Activated T-helper 1 cell treated with anti-CD3 and anti-CD28 coated beads, Interleukin-12 subunit alpha, Interleukin-12 subunit beta, Interleukin-2, Interleukin-4 antibody, amounts not matched to agents 30 ng/mL and 10 ng/mL and 1 ng/mL, durations not matched to agents 14 hours and 24 hours and 36 hours (primary cell): Measurements from ENCODE around the gene MCM10. TPM values are rescaled to one million over a fixed set of nuclear protein-coding genes. Genes with fewer than 3 reads are reported as not detected.
"Not testable (repeated sequence)": the region's sequence is repeated elsewhere in the genome, so short reads cannot be mapped to it uniquely, and the experiment has no call there.

Experiments
- DNase-seq: peaks from one replicate; pipeline ENCODE4 v3.0.0; 2021; ENCODE audit warnings: low spot score
- H3K27ac Mint-ChIP-seq: one replicate; pipeline ENCODE4 v1.8.0; 2021; ENCODE audit warnings: mild to moderate bottlenecking, mixed read lengths
- H3K27me3 Mint-ChIP-seq: one replicate; pipeline ENCODE4 v1.8.0; 2022; ENCODE audit warnings: mild to moderate bottlenecking, moderate library complexity, mixed read lengths; ENCODE audit not compliant: insufficient read depth
- H3K36me3 Mint-ChIP-seq: one replicate; pipeline ENCODE4 v1.8.0; 2021; ENCODE audit warnings: low read depth, mixed read lengths
- H3K4me1 Mint-ChIP-seq: one replicate; pipeline ENCODE4 v1.8.0; 2021; ENCODE audit warnings: low read depth, mixed read lengths
- H3K4me3 Mint-ChIP-seq: one replicate; pipeline ENCODE4 v1.8.0; 2021; ENCODE audit warnings: mild to moderate bottlenecking, moderate library complexity, mixed read lengths
- H3K9me3 Mint-ChIP-seq: one replicate; pipeline ENCODE4 v1.8.0; 2021; ENCODE audit warnings: mixed read lengths
- intact Hi-C: fragments of 100-400 bp; cut with micrococcal nuclease; formaldehyde crosslinking; loops from one replicate; pipeline ENCODE4 v1.15.1; 2024
- total RNA-seq: library from RNA; stranded (reverse); gene quantifications from 2 replicates; pipeline ENCODE4 v1.2.3, GENCODE V29; 2022

Gene MCM10
- total RNA-seq, 1 donor from 2014 or later = 106 TPM

DNA sequence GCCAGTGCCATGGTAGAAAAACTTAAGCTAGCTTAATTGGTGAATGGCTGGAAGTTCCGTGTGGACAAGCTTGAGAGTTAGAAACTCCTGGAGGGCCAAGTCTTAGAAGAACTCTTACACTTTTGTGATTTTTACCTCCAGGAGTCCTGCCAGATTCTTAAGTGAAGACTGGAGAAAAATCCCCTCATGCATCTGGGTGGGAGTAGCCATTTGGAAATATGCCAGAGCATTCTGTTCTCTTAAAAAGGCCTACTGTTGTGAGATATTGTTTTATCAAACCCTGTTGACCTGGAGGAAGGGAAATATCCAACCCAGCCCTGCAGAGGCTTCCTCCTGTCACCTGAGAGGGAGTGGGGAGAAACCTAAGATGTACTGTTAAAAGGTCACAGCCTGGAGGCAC is 17.6 kb upstream of the MCM10 start:
- Mint-ChIP-seq H3K4me3 (no peak overlapping the region), H3K27ac (no peak overlapping the region), H3K4me1 (no peaks in the 10 kb centered on the region), H3K9me3 (peaks cover 18% of the 10 kb centered on the region), H3K27me3 (no peaks in the 10 kb centered on the region), H3K36me3 (peaks cover 36% of the 10 kb centered on the region)
- no peak for DNase-seq
- intact Hi-C loops = no loop called here

- Mint-ChIP-seq H3K27me3 (no peaks in the 10 kb centered on the region), H3K9me3 (peaks cover 18% of the 10 kb centered on the region), H3K36me3 (peaks cover 33% of the 10 kb centered on the region), H3K27ac (no peak overlapping the region), H3K4me1 (no peaks in the 10 kb centered on the region), H3K4me3 (no peak overlapping the region)
- no peak for DNase-seq
- intact Hi-C loops = no loop called here
These were observed 16.5 kb upstream of the MCM10 start for GRCh38 chr10:13144814-13145213.

- Mint-ChIP-seq H3K36me3 (peaks cover 23% of the 10 kb centered on the region), H3K4me3 (no peak overlapping the region), H3K9me3 (peaks cover 18% of the 10 kb centered on the region), H3K27me3 (peaks cover 3% of the 10 kb centered on the region), H3K4me1 (no peaks in the 10 kb centered on the region), H3K27ac (no peak overlapping the region)
- DNase-seq = no peak
- intact Hi-C loops = no loop called here
These were observed 15.0 kb upstream of the MCM10 start for GRCh38 chr10:13146379-13146778.

GRCh38 chr10:13147161-13147560 is 14.2 kb upstream of the MCM10 start:
- Mint-ChIP-seq H3K27ac (no peak overlapping the region), H3K4me3 (no peak overlapping the region), H3K27me3 (peaks cover 3% of the 10 kb centered on the region), H3K36me3 (peaks cover 22% of the 10 kb centered on the region), H3K4me1 (no peaks in the 10 kb centered on the region), H3K9me3 (peaks cover 18% of the 10 kb centered on the region)
- intact Hi-C loops = no loop called here
- DNase-seq = no peak

GRCh38 chr10:13152296-13152695 is 9.1 kb upstream of the MCM10 start:
- intact Hi-C loops = no loop called here
- peaks cover 3% of the 10 kb centered on the region for H3K27me3 Mint-ChIP-seq
- H3K36me3 Mint-ChIP-seq = peaks cover 3% of the 10 kb centered on the region
- peaks cover 9% of the 10 kb centered on the region for H3K9me3 Mint-ChIP-seq
- peaks cover 9% of the 10 kb centered on the region for H3K4me1 Mint-ChIP-seq
- no peak for DNase-seq
- no peak overlapping the region for H3K4me3 Mint-ChIP-seq
- H3K27ac Mint-ChIP-seq = no peak overlapping the region

DNA sequence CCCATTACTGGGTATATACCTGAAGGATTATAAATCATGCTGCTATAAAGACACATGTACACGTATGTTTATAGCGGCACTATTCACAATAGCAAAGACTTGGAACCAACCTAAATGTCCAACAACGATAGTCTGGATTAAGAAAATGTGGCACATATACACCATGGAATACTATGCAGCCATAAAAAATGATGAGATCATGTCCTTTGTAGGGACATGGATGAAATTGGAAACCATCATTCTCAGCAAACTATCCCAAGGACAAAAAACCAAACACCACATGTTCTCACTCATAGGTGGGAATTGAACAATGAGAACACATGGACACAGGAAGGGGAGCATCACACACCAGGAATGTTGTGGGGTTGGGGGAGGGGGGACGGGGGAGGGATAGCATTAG is 5.5 kb upstream of the MCM10 start:
- H3K4me3 Mint-ChIP-seq = not testable (repeated sequence)

DNA sequence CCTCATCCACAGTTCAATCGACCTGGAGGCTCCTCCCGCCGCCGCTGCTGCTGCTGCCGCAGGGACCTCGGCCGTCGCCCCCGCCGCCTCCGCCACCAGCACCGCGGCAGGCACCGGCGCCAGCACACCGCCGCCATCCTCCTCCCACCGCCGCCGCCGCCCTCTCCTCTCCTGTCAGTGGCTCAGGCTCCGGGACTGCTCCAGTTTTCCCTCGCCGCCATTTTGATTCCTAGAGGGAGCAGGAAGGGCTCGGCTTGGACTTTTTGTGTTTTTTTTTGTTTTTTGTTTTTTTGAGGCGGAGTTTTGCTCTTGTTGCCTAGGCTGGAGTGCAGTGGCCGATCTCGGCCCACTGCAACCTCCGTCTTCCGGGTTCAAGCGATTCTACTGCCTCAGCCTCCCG is 3.0 kb upstream of the MCM10 start:
- Mint-ChIP-seq H3K27ac (peak overlapping the region; percentile 74), H3K9me3 (peaks cover 9% of the 10 kb centered on the region)
- peak; percentile 20 for DNase-seq

More for the DNA sequence above, 5.5 kb upstream of the MCM10 start:
- H3K27ac Mint-ChIP-seq, intact Hi-C loops, H3K9me3 Mint-ChIP-seq, DNase-seq, H3K36me3 Mint-ChIP-seq, H3K27me3 Mint-ChIP-seq: not testable (repeated sequence)
- peaks cover 32% of the 10 kb centered on the region for H3K4me1 Mint-ChIP-seq

GRCh38 chr10:13161857-13162271 is 506 bp downstream of the MCM10 start:
- H3K9me3 Mint-ChIP-seq = peaks cover 4% of the 10 kb centered on the region
- H3K27me3 Mint-ChIP-seq = no peaks in the 10 kb centered on the region
- peaks cover 52% of the 10 kb centered on the region for H3K4me1 Mint-ChIP-seq
- intact Hi-C loops = loop anchor here (1.0 to 5.0 kb wide), 8 partner anchors 62 to 1120 kb away; partner anchors contain the start of genes DHTKD1, OPTN, SEPHS1 and UPF2
- H3K36me3 Mint-ChIP-seq = peaks cover 15% of the 10 kb centered on the region
- H3K27ac Mint-ChIP-seq = peak overlapping the region; percentile 49
- peak overlapping the region; percentile 93 for H3K4me3 Mint-ChIP-seq
- no peak for DNase-seq

More for the DNA sequence above, 3.0 kb upstream of the MCM10 start:
- Mint-ChIP-seq H3K4me3 (peak overlapping the region; percentile 81), H3K27me3 (no peaks in the 10 kb centered on the region), H3K4me1 (peaks cover 48% of the 10 kb centered on the region), H3K36me3 (peaks cover 10% of the 10 kb centered on the region)
- intact Hi-C loops = no loop called here

GRCh38 chr10:13163859-13164258 is 2.5 kb downstream of the MCM10 start:
- DNase-seq = no peak
- H3K4me1 Mint-ChIP-seq = peaks cover 41% of the 10 kb centered on the region
- no peak overlapping the region for H3K4me3 Mint-ChIP-seq
- intact Hi-C loops = loop anchor here (5.0 kb wide), 2 partner anchors 1042 to 1122 kb away; partner anchors contain the start of gene UPF2
- H3K27ac Mint-ChIP-seq = no peak overlapping the region
- H3K36me3 Mint-ChIP-seq = peaks cover 24% of the 10 kb centered on the region
- no peaks in the 10 kb centered on the region for H3K27me3 Mint-ChIP-seq
- H3K9me3 Mint-ChIP-seq = no peaks in the 10 kb centered on the region

GRCh38 chr10:13165177-13165576 is 3.8 kb downstream of the MCM10 start:
- Mint-ChIP-seq H3K27ac (no peak overlapping the region), H3K9me3 (no peaks in the 10 kb centered on the region), H3K27me3 (no peaks in the 10 kb centered on the region), H3K36me3 (peaks cover 29% of the 10 kb centered on the region), H3K4me3 (no peak overlapping the region), H3K4me1 (peaks cover 31% of the 10 kb centered on the region)
- intact Hi-C loops = no loop called here
- no peak for DNase-seq

DNA sequence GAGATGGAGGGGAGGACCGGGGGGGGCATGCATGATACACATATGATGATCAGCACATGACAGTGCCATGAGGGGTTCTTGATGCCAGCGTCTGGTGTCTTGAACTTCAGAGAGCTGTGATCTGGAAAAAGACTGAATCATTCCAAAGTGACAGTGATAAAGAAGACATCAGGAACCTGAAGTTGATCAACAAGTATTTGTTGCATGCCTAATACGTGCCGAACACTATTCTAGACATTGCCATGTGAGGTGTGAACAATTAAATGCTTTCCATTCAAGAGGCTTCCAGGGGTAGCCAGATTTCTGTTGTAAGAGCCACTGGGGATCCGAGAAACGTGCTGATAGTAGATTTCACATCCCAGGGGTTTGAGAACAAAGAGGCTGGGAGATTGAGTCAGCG is 6.2 kb downstream of the MCM10 start:
- Mint-ChIP-seq H3K4me3 (no peak overlapping the region), H3K27me3 (no peaks in the 10 kb centered on the region), H3K4me1 (peaks cover 12% of the 10 kb centered on the region), H3K9me3 (no peaks in the 10 kb centered on the region), H3K27ac (no peak overlapping the region), H3K36me3 (peaks cover 34% of the 10 kb centered on the region)
- intact Hi-C loops = no loop called here
- DNase-seq = no peak

- H3K36me3 Mint-ChIP-seq = peaks cover 45% of the 10 kb centered on the region
- peaks cover 5% of the 10 kb centered on the region for H3K4me1 Mint-ChIP-seq
- H3K27ac Mint-ChIP-seq = no peak overlapping the region
- no peaks in the 10 kb centered on the region for H3K9me3 Mint-ChIP-seq
- DNase-seq = no peak
- no peak overlapping the region for H3K4me3 Mint-ChIP-seq
- H3K27me3 Mint-ChIP-seq = no peaks in the 10 kb centered on the region
- intact Hi-C loops = no loop called here
These were observed 7.4 kb downstream of the MCM10 start for GRCh38 chr10:13168781-13169180.

DNA sequence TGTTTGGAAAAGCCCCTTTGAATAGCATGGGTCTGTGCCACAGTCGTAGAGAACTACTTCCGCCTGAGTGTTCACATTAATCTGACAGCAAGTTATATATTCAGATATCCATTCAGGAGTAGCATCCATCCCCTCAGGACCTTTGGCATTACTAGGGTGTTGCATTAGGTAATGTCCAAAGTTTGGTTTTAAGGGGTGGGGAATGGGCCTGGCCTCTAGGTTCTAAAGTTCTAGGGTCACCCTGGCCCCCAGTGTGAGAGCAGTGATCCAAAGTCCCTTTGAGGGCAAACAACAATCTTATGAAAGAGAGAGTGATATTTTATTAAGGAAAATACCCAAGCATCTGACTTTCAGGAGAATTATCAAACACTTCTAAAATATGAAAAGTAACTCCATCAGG is 12.3 kb downstream of the MCM10 start:
- no peaks in the 10 kb centered on the region for H3K9me3 Mint-ChIP-seq
- H3K36me3 Mint-ChIP-seq = peaks cover 56% of the 10 kb centered on the region
- no peak overlapping the region for H3K27ac Mint-ChIP-seq
- no peaks in the 10 kb centered on the region for H3K4me1 Mint-ChIP-seq
- no peak overlapping the region for H3K4me3 Mint-ChIP-seq
- intact Hi-C loops = no loop called here
- no peak for DNase-seq
- H3K27me3 Mint-ChIP-seq = no peaks in the 10 kb centered on the region

GRCh38 chr10:13180788-13181187 is 19.4 kb downstream of the MCM10 start:
- intact Hi-C loops = no loop called here
- Mint-ChIP-seq H3K9me3 (no peaks in the 10 kb centered on the region), H3K4me3 (no peak overlapping the region), H3K36me3 (peaks cover 47% of the 10 kb centered on the region), H3K4me1 (no peaks in the 10 kb centered on the region), H3K27ac (no peak overlapping the region), H3K27me3 (no peaks in the 10 kb centered on the region)
- DNase-seq = no peak
